GM19025 (cell line): Measurements from ENCODE around the gene GABRR2.
"Not testable (repeated sequence)": the region's sequence is repeated elsewhere in the genome, so short reads cannot be mapped to it uniquely, and the experiment has no call there.

Experiments used
- ATAC-seq: cut with Tn5 transposase; IDR thresholded peaks from one replicate; pipeline ENCODE4 v1.9.1; 2021; ENCODE audit warnings: mild to moderate bottlenecking, low read depth, moderate library complexity; ENCODE audit not compliant: unreplicated experiment

Gene GABRR2

DNA sequence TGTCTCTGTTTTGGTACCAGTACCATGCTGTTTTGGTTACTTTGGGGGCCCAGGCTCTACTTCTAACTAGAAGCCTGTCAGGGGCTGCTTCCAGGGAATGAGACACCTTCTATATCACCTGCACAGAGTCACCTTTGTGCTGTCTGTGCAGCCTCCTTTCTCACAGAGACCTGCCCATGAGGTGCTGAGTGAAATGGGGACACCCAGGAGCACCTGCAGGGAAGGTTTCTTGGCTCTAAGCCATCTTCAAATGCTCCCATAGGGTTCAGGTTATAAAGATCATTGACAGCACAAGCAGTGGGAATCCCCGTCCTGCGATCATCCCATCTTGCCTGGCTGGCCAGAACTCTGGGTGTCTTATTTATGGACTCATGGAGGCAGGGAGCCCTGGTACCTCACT is 19.1 kb downstream of the GABRR2 start:
- no peak for ATAC-seq

DNA sequence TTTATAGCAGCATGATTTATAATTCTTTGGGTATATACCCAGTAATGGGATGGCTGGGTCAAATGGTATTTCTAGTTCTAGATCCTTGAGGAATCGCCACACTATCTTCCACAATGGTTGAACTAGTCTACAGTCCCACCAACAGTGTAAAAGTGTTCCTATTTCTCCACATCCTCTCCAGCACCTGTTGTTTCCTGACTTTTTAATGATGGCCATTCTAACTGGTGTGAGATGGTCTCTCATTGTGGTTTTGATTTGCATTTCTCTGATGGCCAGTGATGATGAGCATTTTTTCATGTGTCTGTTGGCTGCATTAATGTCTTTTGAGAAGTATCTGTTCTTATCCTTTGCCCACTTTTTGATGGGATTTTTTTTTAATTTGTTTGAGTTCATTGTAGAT is 20.0 kb downstream of the GABRR2 start:
- not testable (repeated sequence) for ATAC-seq

DNA sequence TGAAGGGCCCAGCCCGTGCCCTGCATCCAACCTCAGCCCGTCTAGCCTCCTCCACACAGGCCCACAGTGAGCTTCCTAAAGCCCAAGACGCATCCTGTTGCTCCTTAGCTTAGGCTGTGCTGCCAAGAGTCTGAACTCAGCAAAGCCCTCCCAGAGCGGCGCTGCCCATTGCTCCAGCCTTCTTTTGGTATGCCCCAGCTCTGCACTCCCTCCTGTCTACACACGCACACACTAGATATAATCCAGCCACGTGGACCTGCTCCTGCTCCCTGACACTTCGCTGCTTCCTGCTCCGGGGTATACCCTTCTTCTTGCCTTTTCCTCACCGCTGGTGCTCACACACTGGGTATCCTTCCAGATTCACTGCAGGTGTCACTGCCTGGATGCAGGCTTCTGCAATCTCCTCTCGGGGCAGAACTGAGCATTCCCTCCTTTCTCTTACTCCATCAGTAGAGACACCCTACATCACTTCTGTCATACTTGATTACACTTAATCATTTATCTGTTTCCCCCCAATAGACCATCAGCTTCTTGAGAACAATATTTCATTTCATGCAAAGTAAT is 23.8 kb downstream of the GABRR2 start:
- ATAC-seq: no peak

DNA sequence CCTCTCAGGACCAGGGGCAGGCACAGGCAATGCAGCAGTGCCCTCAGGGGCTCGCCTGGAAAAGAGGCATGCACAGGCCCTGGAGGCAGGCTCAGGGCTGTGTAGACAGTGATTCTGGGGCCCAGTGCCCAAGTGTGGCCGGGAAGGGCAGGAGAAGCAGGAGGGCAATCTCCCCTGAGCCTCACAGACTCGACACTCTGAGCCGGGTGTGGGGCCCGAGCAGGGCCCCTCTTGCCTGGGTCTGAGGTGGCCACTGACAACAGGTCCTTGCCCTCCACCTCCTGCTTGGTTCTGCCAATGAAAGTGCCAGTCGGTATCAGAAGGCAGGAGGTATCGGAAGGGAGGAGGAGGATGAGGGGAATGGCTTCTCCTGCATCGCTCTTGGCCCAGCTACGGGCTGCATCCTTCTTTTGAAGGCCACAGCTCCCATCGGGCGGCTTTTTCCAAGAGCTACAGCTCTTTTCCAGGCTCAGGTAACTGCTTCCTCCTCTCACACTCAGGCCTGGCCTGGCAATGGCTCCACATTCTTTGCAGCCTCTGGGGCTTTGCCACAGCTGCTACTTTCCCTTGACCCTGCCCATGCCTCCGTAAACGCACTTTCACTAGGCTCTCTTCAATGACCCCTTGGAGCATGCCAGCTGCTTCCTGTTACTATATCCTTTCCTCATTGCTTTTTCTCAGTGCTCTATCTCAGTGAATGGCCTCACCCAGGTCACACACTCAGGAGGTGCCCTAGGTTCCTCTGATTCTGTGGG is 24.5 kb downstream of the GABRR2 start:
- no peak for ATAC-seq

DNA sequence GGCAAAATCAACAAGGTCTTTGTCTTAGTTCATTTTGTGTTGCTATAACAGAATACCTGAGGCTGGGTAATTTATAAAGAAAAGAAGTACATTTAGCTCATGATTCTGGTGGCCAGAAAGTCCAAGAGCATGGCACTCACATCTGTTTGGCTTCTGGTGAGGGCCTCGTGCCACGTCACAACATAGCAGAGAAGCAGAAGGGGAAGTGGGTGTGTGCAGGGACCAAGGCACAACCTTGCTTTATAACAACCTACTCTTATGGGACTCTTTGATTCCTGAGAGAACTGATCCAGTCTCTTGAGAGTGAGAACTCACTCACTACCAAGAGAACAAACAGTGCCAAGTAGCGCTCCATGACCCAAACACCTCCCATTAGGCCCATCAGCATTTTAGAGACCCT is 25.4 kb downstream of the GABRR2 start:
- no peak for ATAC-seq

DNA sequence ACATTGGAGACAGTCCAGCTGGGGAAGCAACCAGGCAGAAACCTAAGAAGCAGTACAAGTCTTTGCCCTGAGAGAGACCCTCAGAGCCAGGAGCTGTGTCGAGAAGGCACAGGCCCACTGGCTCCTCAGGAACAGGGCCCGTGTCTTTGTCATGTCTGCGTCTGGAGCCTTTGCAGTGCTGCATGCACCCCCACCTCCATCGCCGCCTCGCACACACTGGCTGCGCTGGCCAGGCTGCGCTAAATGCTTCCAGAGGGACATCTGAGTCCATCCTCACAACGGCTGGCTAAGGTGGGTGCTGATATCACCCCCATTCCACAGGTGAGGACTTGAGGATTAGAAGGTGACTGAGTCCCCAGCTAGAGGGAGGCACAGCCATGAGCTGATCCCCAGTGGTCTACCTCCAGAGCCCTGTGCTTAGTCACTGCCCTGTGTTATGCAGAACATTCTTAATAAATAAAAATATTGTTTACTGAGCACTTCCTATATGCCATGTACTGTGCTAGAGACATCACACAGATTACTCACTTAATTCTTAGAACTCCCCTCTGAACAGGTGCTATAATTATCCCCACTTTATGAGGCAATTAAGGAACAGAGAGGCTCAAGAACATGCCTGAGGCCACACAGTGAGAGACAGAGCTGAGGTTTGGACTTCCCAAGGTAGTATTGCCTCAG is 27.6 kb downstream of the GABRR2 start:
- no peak for ATAC-seq

DNA sequence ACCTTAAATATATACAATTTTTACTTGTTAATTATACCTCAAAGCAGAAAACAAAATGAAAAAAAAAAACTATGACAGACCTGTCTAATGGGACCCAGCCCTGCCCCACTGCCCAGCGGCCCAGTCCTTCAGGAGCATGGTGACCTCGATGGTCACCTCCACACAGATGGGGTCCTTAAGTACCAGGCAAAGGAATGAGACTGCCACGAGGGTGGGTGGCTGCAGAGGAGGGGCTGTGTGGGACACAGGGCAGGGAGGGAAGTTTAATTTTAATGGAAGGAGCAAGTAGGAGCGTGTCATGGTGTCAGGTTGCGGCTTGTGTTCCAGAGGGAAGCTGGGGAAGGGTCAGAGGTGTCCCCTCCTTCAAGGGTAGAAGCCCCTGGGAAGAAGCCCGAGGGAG is 28.6 kb downstream of the GABRR2 start:
- ATAC-seq: no peak

DNA sequence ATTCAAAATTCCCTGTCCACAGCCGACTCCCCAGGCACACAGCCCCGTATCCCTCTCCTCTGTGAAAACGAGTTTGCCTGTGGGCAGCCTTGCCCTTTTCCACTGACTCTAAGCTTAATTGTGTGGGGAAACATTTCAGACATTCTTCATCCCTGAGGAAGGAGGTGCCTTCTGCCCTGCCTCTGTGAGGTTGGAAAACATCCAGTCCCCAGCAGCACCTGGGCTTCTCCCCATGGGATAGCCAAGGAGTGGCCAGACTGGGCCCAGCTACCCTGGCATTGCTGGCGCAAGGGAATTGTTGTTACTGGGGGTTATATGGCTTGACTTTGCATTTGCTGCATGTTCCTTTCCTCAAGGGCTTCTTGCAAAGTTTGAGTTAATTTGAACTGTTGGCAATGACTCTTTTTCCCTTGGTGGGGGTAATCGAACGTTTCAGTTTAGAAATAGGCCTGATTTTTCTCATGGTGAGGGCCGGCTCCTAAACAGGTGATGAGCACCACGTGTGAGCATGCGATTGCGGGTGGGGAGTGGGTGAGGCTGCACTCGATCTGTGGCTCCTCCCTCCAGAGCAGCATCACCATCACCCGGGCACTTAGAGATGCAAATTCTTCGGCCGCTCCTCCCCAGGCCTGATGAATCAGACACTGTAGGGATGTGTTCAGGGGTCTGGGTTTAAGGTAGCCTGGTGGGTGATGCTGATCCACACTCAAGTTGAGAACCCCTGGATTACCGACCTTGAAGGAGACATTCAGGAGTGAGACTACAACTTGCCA is 29.9 kb downstream of the GABRR2 start:
- no peak for ATAC-seq

DNA sequence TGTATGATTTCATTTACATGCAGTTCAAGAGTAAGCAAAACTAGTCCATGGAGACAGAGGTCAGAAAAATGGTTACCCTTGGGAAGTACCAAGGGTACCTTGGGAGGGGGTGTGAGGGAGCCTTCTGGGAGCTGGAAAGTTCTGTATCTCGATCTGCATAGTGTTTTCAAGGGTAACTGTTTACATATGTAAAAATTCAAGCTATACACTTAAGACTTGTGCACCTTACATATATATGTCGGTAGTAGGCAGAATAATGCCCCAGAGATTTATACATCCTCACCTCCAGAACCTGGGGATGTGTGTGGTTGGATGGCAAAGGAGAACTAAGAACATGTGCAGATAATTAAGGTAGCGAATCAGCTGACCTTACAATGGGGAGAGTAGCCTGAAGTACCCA is 31.0 kb downstream of the GABRR2 start:
- no peak for ATAC-seq

DNA sequence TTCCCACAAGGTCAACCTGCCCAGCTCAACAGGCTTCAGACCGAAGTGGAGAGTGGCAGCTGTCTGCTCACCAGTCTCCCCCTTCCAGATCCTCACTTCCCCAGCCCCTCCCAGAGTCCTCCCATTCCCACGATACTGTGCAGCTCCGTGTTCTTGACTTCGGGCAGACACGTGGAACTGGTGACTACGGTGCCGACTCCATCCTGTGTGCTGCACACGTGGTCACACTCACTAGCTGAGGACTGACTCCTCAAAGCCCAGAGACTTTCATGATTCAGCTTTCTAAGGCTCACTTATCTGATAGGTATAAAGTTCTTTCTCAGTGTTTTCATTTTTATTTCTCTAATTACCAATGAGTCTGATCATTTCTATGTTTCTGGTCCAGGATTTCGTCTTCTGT is 32.4 kb downstream of the GABRR2 start:
- ATAC-seq: no peak

DNA sequence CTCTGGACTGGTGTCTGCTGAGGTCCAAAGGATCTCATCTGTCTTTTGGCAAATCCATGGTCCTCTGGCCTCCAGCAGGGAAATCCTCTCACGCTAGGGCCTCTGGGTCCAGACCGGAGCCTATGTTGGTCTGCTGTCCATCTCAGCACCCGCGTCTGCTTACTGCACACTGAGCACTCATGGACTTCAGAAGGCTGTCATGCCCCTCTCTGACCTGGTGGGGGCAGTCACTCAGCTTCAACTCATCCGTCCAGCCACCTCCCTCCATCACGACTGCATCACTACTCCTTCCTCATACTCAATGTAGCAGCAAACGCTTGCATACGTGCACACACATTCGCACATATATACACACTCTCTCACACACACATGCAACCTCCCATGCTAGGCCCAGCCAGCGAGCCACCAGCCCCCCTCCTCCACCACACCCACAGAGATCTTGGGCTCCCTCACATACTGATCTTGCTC is 33.3 kb downstream of the GABRR2 start:
- ATAC-seq: peak; percentile 96

DNA sequence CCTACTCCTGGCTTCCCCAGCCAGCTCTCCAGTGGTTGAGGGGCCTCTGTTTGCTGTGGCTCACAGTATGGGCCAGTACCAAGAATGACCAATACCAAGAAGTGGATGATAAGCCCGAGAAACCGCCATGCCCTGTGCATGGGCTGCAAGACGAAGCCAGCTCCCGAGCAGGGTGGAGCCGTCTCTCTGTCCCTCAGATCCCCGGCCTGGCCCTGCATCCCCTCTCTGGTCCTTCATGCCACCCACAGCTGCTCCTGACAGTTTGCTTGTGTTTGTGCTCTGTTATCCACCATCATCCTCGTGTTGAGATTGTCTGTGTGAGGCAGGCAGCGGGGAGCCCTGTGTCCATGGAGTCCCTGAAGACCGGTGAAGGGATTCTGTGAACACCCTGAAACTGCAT is 36.1 kb downstream of the GABRR2 start:
- ATAC-seq: no peak

DNA sequence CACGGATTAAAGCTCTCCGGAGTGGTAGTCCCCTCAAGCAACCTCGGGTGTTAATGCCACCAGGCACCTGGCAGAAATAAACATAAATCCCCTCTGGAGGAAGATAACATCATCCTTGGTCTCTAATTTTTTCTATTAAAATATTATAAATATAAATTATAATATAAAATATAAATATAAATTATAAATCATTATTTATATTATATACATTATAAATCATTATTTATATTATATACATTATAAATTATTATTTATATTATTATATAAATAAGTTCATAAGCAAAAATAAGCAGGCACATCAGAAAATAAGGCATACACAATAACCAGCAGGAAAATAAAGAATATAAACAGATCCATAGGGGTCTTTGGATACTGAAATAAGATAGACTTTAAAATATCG is 39.2 kb downstream of the GABRR2 start:
- no peak for ATAC-seq

DNA sequence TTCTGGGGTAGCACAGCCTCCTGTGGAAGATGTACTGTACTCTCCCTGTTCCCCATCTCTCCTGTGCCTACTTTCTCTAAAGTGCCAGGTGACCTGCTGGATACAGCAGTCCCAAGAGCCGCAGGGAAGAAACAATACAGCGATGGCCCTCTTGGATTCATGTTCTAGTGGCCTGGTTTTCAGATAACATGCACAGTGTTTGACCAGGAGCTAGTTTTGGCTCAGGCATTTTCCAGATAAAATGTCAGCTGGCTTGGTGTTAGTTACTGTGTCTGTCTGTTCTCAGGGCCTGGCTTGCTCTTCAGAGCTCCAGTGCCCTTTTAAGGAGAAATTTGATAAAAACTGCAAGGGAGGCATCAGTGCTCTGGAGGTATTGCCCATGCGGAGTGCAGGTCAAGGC is 41.3 kb downstream of the GABRR2 start:
- ATAC-seq: no peak

DNA sequence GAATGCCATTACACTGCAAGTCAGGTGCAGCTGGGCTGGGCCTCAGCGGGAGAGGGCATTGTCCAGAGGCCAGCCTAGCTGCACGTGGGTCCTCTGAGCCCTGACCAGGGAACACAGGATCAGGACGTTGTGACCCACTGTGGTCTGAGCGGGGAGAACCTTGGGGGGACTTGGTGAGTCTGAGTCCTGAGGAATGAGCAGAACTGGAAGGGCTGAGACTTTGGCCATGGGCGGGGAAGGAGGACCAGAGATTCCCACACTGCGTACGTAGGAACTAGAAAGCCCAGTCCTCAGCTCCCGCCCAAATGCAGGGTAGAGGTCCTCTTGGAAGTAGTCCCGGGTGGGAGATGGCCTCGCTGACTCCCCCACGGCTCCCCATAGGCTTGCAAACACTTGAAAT is 42.5 kb downstream of the GABRR2 start:
- no peak for ATAC-seq

DNA sequence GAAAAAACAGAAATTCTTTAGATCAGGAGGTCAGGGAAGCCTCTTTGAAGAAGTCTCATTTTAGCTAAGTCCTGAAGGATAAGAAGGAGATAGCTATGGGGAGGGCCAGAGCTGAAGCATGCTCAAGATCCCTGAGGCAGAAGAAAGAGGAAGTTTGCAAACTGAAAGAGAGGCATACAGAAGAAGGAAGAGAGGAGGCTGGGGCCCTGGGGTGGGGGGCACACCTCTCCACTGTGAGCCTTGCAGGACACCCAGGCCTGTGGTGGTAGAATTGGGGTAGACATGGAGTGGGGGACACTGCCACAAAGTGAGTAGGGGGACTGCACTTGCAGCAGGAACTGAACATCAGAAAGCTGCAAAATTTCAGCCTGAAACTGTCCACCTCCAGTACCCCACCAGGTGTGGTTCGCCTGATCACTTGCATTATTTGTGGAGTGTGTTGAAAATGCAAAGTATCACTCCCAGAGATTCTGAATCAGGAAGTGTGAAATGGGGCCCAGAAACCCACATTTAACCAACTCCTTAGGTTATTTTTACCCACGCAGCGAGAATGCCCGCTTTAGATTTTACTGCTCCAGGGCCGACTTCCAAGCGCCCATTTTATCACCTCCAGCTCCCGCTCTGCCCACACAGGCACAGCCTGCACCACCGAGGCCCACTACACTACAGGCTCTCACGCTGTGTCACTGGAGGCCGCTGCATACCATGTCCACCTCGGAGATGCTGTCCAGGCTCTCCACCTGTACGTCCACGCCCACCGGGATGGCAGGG is 44.0 kb downstream of the GABRR2 start:
- ATAC-seq: no peak

DNA sequence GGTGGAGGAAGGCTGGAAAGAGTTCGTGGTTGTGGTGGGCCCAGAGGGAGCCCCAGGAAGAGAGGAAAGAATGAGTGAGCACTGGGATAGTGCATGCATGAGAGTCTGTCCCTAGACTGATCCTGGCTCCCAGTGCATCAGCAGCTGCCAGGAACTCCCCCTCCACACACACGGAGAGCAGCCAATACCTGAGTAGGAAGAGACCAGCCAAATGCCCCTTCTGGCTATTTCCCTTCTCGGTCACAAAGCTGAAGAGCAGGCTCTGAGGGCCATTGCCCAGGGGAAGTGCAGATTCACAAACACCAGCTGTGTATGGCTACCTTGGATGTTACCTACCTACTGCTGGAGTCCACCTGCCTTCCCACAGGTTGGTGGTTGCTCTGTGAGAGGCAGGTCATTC is 45.1 kb downstream of the GABRR2 start:
- no peak for ATAC-seq

DNA sequence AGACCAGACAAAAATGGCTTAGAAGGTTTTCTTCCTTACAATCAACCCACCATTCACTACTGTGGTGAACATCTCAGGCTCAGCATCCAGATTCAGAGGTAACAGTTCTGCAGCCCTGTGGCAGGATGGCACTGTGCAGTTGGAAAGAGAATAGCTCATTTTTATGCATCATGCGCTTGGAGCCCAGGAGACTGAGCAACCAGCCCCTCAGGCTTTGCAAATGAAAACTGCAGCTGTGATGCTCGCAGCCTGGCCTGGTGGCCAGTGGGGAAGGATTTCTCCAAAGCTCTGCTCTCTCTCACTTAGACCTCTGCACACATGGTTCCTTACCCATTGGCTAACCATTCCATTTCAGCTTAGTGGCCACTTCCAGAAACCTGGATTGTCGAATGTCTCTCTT is 45.8 kb downstream of the GABRR2 start:
- ATAC-seq: no peak

DNA sequence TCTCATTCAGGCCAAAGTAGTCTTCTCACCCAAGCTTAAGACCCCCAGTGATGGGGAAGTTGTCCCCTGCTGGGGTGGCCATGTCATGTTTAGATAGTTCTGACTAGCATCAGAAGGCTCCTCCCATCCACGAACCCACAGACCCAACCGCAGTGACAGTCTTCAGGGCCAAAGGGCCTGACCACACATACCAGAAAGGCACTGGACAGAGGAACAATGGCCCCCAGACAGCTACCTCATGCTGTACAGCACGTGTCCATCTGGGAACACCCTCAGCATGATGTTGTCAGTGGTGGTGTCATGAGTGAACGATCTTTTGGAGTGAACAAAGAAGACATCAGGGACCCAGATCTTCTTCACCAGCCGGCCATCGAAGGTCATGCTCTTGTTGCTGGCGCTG is 46.3 kb downstream of the GABRR2 start:
- ATAC-seq: no peak

DNA sequence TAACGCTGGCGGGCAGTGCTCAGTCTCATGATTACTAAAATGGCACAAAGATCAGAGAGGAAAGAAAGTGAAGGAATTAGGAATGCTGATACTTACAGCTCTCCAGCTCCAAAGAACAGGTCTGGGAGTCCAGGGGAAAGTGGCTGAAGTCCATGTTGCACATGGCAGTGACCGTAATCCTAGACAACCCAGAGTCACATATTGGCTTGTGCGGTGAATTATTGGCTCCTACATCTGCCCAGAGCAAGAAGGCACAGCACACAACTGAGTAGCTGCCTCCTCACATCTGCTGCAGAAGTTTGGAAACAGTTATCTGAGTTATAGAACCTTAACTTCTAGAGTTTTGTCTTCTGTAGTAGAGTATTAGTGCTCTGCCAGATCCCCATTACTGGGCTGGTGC is 47.2 kb downstream of the GABRR2 start:
- no peak for ATAC-seq
